Kidney (tissue), 14 donors: ENCODE results near the gene ASB10. TPM values are rescaled to one million over a fixed set of nuclear protein-coding genes. Genes with fewer than 3 reads are reported as not detected.
A peak's percentile ranks its signal among the peaks of the same experiment; 100 is the strongest.

Experiments
- DNase-seq, 5 donors: peaks; one replicate each; pipeline ENCODE4 v3.0.0-alpha.2; 2013 to 2020
- FAIRE-seq: peaks from 2 replicates; lab custom pipeline; 2012; peaks lifted over from hg19 to GRCh38; lab: Jason Lieb, UNC
- H3K27ac ChIP-seq, 2 donors: one replicate each; pipeline ENCODE4 v1.7.0; 2013; ENCODE audit warnings: low read depth in 2 of 2, low read length in 2 of 2, inconsistent platforms in 1 of 2
- H3K27me3 ChIP-seq: one replicate; pipeline ENCODE4 v1.7.1; 2013; ENCODE audit warnings: low read length, inconsistent platforms; ENCODE audit not compliant: control insufficient read depth, insufficient read depth
- H3K36me3 ChIP-seq, 3 donors: one replicate each; pipeline versions ENCODE4 v1.7.0 to v1.7.1; 2013; ENCODE audit warnings: low read length in 3 of 3, control low read depth in 1 of 3, inconsistent platforms in 1 of 3; ENCODE audit not compliant: insufficient read depth in 3 of 3, control insufficient read depth in 2 of 3
- H3K4me1 ChIP-seq, 3 donors: one replicate each; pipeline versions ENCODE4 v1.7.0 to v1.7.1; 2013; ENCODE audit warnings: low read length in 3 of 3, inconsistent platforms in 1 of 3, low read depth in 1 of 3; ENCODE audit not compliant: control insufficient read depth in 2 of 3, insufficient read depth in 2 of 3
- H3K4me3 ChIP-seq, 3 donors: one replicate each; pipeline versions ENCODE4 v1.7.0 to v1.8.1; 2013; ENCODE audit warnings: low read length in 3 of 3, control low read depth in 1 of 3, inconsistent platforms in 1 of 3
- H3K9ac ChIP-seq, 3 donors: one replicate each; pipeline versions ENCODE4 v1.7.0 to v1.7.1; 2013; ENCODE audit warnings: low read length in 3 of 3, control low read depth in 1 of 3, inconsistent platforms in 1 of 3
- H3K9me3 ChIP-seq, 3 donors: one replicate each; pipeline versions ENCODE4 v1.7.0 to v1.7.1; 2013; ENCODE audit warnings: low read length in 3 of 3, control low read depth in 1 of 3, inconsistent platforms in 1 of 3; ENCODE audit not compliant: control insufficient read depth in 2 of 3, insufficient read depth in 1 of 3
- CTCF ChIP-seq: IDR thresholded peaks from 3 replicates; pipeline ENCODE4 v1.5.1; 2012; ENCODE audit warnings: mild to moderate bottlenecking, moderate library complexity, borderline replicate concordance; ENCODE audit not compliant: insufficient read depth; ENCODE audit errors: extremely low read depth
- intact Hi-C: fragments of 100-400 bp; cut with DNase I; formaldehyde crosslinking; loops from one replicate; pipeline ENCODE4 v1.11.1; 2022
- polyA plus RNA-seq: library from polyadenylated mRNA; stranded (reverse); fragments of 350-450 nt; fragmentation: Illumina TruSeq; extraction: RNeasy Lipid Tissue Mini Kit (QIAGEN cat#74804); gene quantifications from one replicate; pipeline ENCODE4 v1.2.3, GENCODE V29; 2014; ENCODE audit warnings: low read depth, low replicate concordance; ENCODE audit not compliant: insufficient read depth
- total RNA-seq: library from RNA; stranded (reverse); fragmentation: NEBNext Ultra II Directional; extraction: Animal tissue kit (Norgen Biotek cat#: 25700); gene quantifications from one replicate; pipeline ENCODE4 v1.2.1, GENCODE V29; 2021
- donor health status: control.
- donor health status: control.
- donor health status: control.
- donor health status: control.
- donor health status: control.
- donor health status: DM: yes; HTN: yes; CAD: no.
- donor health status: Normal renal cell carcinoma (clear cell type).

The ASB10 gene
- total and polyA plus RNA-seq, 2 donors from 2014 or later, result 0.22 TPM; not detected in 1

DNA sequence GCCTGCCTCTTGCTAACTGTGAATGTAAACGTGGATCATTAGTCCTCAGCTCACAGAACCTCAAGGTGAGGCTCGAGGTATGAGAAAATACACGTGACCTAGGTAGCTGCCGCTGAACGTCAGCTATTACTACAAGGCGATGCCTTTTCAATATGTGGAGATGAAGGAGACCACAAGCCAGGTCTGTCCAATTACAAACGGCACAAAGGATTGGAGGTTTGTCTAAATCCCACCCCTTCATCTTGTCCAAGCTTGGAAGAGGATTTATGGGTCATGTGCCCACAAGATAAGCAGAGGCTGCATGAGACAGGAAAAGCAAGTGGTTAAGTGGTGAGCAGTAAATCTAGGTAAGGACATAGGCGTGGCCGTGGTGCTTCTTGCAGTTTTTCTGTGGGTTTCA, 19.9 kb upstream of the ASB10 start:
- no peak for TF ChIP-seq CTCF
- H3K9ac ChIP-seq, result no peak overlapping the region
- no peak for FAIRE-seq
- H3K4me1 ChIP-seq, result no peaks in the 10 kb centered on the region
- intact Hi-C loops, result no loop called here
- H3K9me3 ChIP-seq, result no peaks in the 10 kb centered on the region
- no peaks in the 10 kb centered on the region for H3K36me3 ChIP-seq
- H3K27me3 ChIP-seq, result no peaks in the 10 kb centered on the region
- no peak overlapping the region for H3K27ac ChIP-seq
- H3K4me3 ChIP-seq, result no peak overlapping the region
- DNase-seq, result peak in 2 of 5 donors; percentile 26 to 35

DNA sequence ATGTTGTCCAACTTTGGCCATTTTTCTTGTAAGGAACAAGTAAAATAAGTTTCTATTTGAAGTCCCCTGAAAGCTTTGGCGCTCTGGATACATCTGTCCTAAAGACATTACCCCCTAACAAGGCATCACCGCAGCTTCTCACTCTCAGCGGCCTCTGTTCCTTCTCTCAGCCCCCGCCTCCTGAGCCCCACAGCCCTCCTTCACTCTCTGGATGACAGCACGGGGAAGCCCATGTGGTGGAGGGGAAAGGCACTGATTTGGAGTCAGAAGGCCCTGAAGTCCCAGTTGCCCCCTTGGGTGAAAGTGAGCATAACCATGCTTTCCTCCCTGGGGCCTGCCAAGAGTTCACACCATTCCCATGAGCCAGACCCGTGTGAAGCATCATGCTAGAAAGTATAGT, 18.7 kb upstream of the ASB10 start:
- H3K27ac ChIP-seq, result no peak overlapping the region
- no peaks in the 10 kb centered on the region for H3K36me3 ChIP-seq
- TF ChIP-seq CTCF, result no peak
- no peaks in the 10 kb centered on the region for H3K9me3 ChIP-seq
- intact Hi-C loops, result no loop called here
- FAIRE-seq, result no peak
- H3K4me3 ChIP-seq, result no peak overlapping the region
- no peak overlapping the region for H3K9ac ChIP-seq
- no peak for DNase-seq
- no peaks in the 10 kb centered on the region for H3K27me3 ChIP-seq
- H3K4me1 ChIP-seq, result no peaks in the 10 kb centered on the region

DNA sequence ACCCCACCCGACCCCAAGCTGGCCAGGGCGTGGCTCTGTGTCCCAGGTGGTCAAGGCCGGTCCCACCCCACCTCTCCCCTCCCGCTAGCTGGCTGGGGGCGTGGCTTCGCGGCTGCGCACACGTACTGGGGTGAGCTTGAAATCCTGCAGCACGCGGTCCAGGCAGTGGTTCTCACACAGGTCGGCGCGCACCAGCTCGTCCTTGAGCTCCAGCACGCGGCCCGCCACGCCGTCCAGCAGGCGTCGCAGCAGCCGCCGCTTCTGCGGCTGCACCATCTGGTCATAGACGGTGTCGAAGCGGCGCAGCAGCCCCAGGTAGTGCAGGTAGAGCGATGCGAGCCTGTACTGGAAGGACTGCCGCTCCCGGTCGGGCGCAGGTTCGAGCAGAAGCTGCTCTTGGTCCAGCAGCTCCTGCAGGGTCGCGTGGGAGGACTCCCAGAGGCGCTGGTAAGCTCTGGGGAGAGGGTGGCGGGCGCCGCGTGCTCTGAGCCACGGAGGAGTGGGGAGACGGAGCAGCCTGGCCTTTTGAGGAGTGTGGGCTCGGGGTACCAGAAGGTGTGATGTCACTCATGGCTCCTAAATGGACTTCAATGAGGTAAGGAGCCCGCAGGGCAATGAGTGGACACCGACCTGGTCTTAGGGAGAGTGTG, 17.5 kb upstream of the ASB10 start:
- H3K27me3 ChIP-seq, result no peaks in the 10 kb centered on the region
- no peak overlapping the region for H3K4me3 ChIP-seq
- FAIRE-seq (no peak), DNase-seq (no peak)
- intact Hi-C loops, result no loop called here
- H3K9ac ChIP-seq, result no peak overlapping the region
- no peaks in the 10 kb centered on the region for H3K36me3 ChIP-seq
- no peak for TF ChIP-seq CTCF
- peaks cover 0 to 2% (median 0%) of the 10 kb centered on the region in 3 donors for H3K4me1 ChIP-seq
- H3K9me3 ChIP-seq, result no peaks in the 10 kb centered on the region
- no peak overlapping the region for H3K27ac ChIP-seq

GRCh38 chr7:151202836-151203235, 15.8 kb upstream of the ASB10 start:
- intact Hi-C loops, result no loop called here
- H3K9me3 ChIP-seq, result no peaks in the 10 kb centered on the region
- H3K27ac ChIP-seq, result no peak overlapping the region
- no peak overlapping the region for H3K9ac ChIP-seq
- DNase-seq, result no peak
- no peaks in the 10 kb centered on the region for H3K27me3 ChIP-seq
- TF ChIP-seq CTCF, result no peak
- no peaks in the 10 kb centered on the region for H3K36me3 ChIP-seq
- H3K4me1 ChIP-seq, result peaks cover 0 to 4% (median 0%) of the 10 kb centered on the region in 3 donors
- H3K4me3 ChIP-seq, result no peak overlapping the region
- no peak for FAIRE-seq
